Esophagus squamous epithelium (tissue), 5 donors: ENCODE data around the gene MTA2. TPM values are rescaled to one million over a fixed set of nuclear protein-coding genes. Genes with fewer than 3 reads are reported as not detected.

Source experiments
- DNase-seq: peaks from one replicate; lab custom pipeline; 2025; lab: John Stamatoyannopoulos, UW
- H3K27ac ChIP-seq, 4 donors: fragments of 200-600 bp; sonication (generic); one replicate each; pipeline ENCODE4 v1.5.1; 2016 to 2019; ENCODE audit warnings: mild to moderate bottlenecking in 1 of 4
- H3K27me3 ChIP-seq, 4 donors: fragments of 200-600 bp; sonication (generic); 1 replicate in 3 of 4; 2 replicates in 1 of 4; pipeline versions ENCODE4 v1.5.1 to v1.6.0; 2017 to 2021; ENCODE audit warnings: antibody characterized with exemption in 1 of 4
- H3K36me3 ChIP-seq, 3 donors: fragments of 200-600 bp; sonication (generic); one replicate each; pipeline ENCODE4 v1.5.1; 2016 to 2019
- H3K4me1 ChIP-seq, 3 donors: fragments of 200-600 bp; sonication (generic); one replicate each; pipeline ENCODE4 v1.5.1; 2017 to 2019
- H3K4me3 ChIP-seq, 4 donors: fragments of 200-600 bp; sonication (generic); 1 replicate in 3 of 4; 2 replicates in 1 of 4; pipeline ENCODE4 v1.5.1; 2016 to 2019; ENCODE audit warnings: mild to moderate bottlenecking in 2 of 4, moderate library complexity in 1 of 4
- H3K9me3 ChIP-seq, 3 donors: fragments of 200-600 bp; sonication (generic); one replicate each; pipeline ENCODE4 v1.5.1; 2016 to 2019
- CTCF ChIP-seq, 6 experiments: fragments of 450-650 bp in 4 of 6; fragments of 200-600 bp in 2 of 6; sonication (generic) in 2 of 6; IDR thresholded peaks; one replicate each; pipeline ENCODE4 v1.5.1; 2016 to 2019; ENCODE audit warnings: antibody characterized with exemption in 6 of 6, mild to moderate bottlenecking in 4 of 6, moderate library complexity in 4 of 6
- POLR2A ChIP-seq, 4 donors: fragments of 450-650 bp; IDR thresholded peaks; one replicate each; pipeline ENCODE4 v1.6.1; 2017; ENCODE audit warnings: antibody characterized with exemption in 4 of 4, mild to moderate bottlenecking in 4 of 4, moderate library complexity in 3 of 4
- WGBS, 2 donors: methylation state at CpG; one replicate each; pipeline ENCODE4 v1.1.5; 2018; 5-methylcytosine and 5-hydroxymethylcytosine counted together
- intact Hi-C: fragments of 100-400 bp; cut with DNase I; formaldehyde crosslinking; loops from one replicate; pipeline ENCODE4 v1.15.0; 2022
- total RNA-seq, 4 donors: library from RNA; depleted of rRNA; stranded (reverse); fragments of >200 nt; gene quantifications; one replicate each; pipeline ENCODE4 v1.1.0, GENCODE V29; 2016
- donor health status: DM: yes; HTN: yes; CAD: no.

The MTA2 gene
- total RNA-seq, 4 donors from 2014 or later = 103 to 132 (median 111) TPM

- no peak overlapping the region for H3K4me3 ChIP-seq
- WGBS, 2 donors = 91 to 94% methylated on average over 5 to 7 of the region's 8 CpGs
- H3K9me3 ChIP-seq = no peaks in the 10 kb centered on the region
- peaks cover 4 to 54% (median 5%) of the 10 kb centered on the region in 3 donors for H3K36me3 ChIP-seq
- intact Hi-C loops = no loop called here
- TF ChIP-seq POLR2A (IDR thresholded peaks at IDR 0.05) = no peak
- no peak for TF ChIP-seq CTCF (IDR thresholded peaks at IDR 0.05)
- H3K27me3 ChIP-seq = no peaks in the 10 kb centered on the region
- no peak for DNase-seq
- H3K4me1 ChIP-seq = peaks cover 22 to 83% (median 25%) of the 10 kb centered on the region in 3 donors
- H3K27ac ChIP-seq = peak overlapping the region in 3 of 4 donors; percentile 95 to 99 (median 99)
Observed at GRCh38 chr11:62603776-62604299, 2.2 kb upstream of the MTA2 start.

GRCh38 chr11:62603072-62603408 is 1.4 kb upstream of the MTA2 start:
- Histone ChIP-seq H3K4me3 (peak overlapping the region; percentile 89 to 99 (median 94)), H3K9me3 (no peaks in the 10 kb centered on the region), H3K4me1 (peaks cover 27 to 87% (median 33%) of the 10 kb centered on the region in 3 donors), H3K36me3 (peaks cover 9 to 54% (median 10%) of the 10 kb centered on the region in 3 donors), H3K27me3 (no peaks in the 10 kb centered on the region), H3K27ac (peak overlapping the region; percentile 95 to 99 (median 98))
- no peak for DNase-seq
- WGBS, 2 donors = 44% methylated on average over 9 of the region's 13 CpGs; no CpG with 5 or more reads in 1 of the 2 donors
- no peak for TF ChIP-seq CTCF (IDR thresholded peaks at IDR 0.05)
- TF ChIP-seq POLR2A (IDR thresholded peaks at IDR 0.05) = no peak
- intact Hi-C loops = no loop called here

- H3K9me3 ChIP-seq = no peaks in the 10 kb centered on the region
- peaks cover 16 to 54% (median 16%) of the 10 kb centered on the region in 3 donors for H3K36me3 ChIP-seq
- intact Hi-C loops = no loop called here
- no peak for DNase-seq
- TF ChIP-seq POLR2A (IDR thresholded peaks at IDR 0.05) (peak in 1 of 4 donors; percentile 27), CTCF (IDR thresholded peaks at IDR 0.05) (peak in 2 of 6 experiments; percentile 6 to 15)
- peaks cover 27 to 87% (median 33%) of the 10 kb centered on the region in 3 donors for H3K4me1 ChIP-seq
- H3K27me3 ChIP-seq = no peaks in the 10 kb centered on the region
- WGBS, 2 donors = 38 to 61% methylated on average over 7 to 40 of the region's 96 CpGs
- peak overlapping the region; percentile 95 to 99 (median 98) for H3K27ac ChIP-seq
- peak overlapping the region; percentile 89 to 99 (median 94) for H3K4me3 ChIP-seq
Observed at GRCh38 chr11:62602141-62603071, 741 bp upstream of the MTA2 start.

- intact Hi-C loops = no loop called here
- 1% methylated on average over 24 of the region's 30 CpGs; no CpG with 5 or more reads in 1 of the 2 donors for WGBS, 2 donors
- Histone ChIP-seq H3K4me3 (peak overlapping the region; percentile 89 to 99 (median 94)), H3K36me3 (peaks cover 19 to 54% (median 29%) of the 10 kb centered on the region in 3 donors), H3K4me1 (peaks cover 27 to 79% (median 33%) of the 10 kb centered on the region in 3 donors), H3K27me3 (no peaks in the 10 kb centered on the region), H3K9me3 (no peaks in the 10 kb centered on the region), H3K27ac (peak overlapping the region; percentile 95 to 99 (median 98))
- TF ChIP-seq CTCF (IDR thresholded peaks at IDR 0.05) (no peak), POLR2A (IDR thresholded peaks at IDR 0.05) (no peak)
- no peak for DNase-seq
Observed at GRCh38 chr11:62601122-62601371, 618 bp downstream of the MTA2 start.
